Lower leg skin (tissue), 3 donors: ENCODE results near the gene POLD4.

ENCODE experiments used
- CTCF ChIP-seq, 3 donors: fragments of 450-650 bp; IDR thresholded peaks; one replicate each; pipeline ENCODE4 v1.5.1; 2016; ENCODE audit warnings: antibody characterized with exemption in 3 of 3, mild to moderate bottlenecking in 3 of 3, moderate library complexity in 2 of 3
- POLR2A ChIP-seq, 2 donors: fragments of 450-650 bp; IDR thresholded peaks; one replicate each; pipeline ENCODE4 v1.6.1; 2016 to 2017; ENCODE audit warnings: antibody characterized with exemption in 2 of 2, mild to moderate bottlenecking in 1 of 2, moderate library complexity in 1 of 2

- TF ChIP-seq CTCF (IDR thresholded peaks at IDR 0.05) = no peak
- TF ChIP-seq POLR2A (IDR thresholded peaks at IDR 0.05) = no peak
These were observed 45.1 kb downstream of the POLD4 start for GRCh38 chr11:67308031-67308866.
